ENCODE data around the gene ANP32B.

The ANP32B gene

GRCh38 chr9:98020476-98021145 is 37.5 kb downstream of the ANP32B start:
- TF ChIP-seq POLR2AphosphoS5 (IDR thresholded peaks at IDR 0.05; ENCODE audit: low read depth, low read length) = no peak
- no peak for TF ChIP-seq FOXP2 (optimal IDR thresholded peaks at IDR 0.05; ENCODE audit: borderline replicate concordance, extremely low read depth, extremely low read length, insufficient read depth)
- no peak for TF ChIP-seq REST (IDR thresholded peaks at IDR 0.05; ENCODE audit: insufficient read depth in 1 of 2, low read depth in 2 of 2, low read length in 2 of 2)
- no peak for TF ChIP-seq SIN3A (IDR thresholded peaks at IDR 0.05; ENCODE audit: borderline replicate concordance, insufficient read depth, low read length)
- no peak for TF ChIP-seq TAF1 (IDR thresholded peaks at IDR 0.05; ENCODE audit: borderline replicate concordance, insufficient read depth, low read length)

- TF ChIP-seq TAF1 (IDR thresholded peaks at IDR 0.05; ENCODE audit: borderline replicate concordance, insufficient read depth, low read length) = no peak
- TF ChIP-seq REST (IDR thresholded peaks at IDR 0.05; ENCODE audit: insufficient read depth in 1 of 2, low read depth in 2 of 2, low read length in 2 of 2) = no peak
- no peak for TF ChIP-seq SIN3A (IDR thresholded peaks at IDR 0.05; ENCODE audit: borderline replicate concordance, insufficient read depth, low read length)
- no peak for TF ChIP-seq FOXP2 (optimal IDR thresholded peaks at IDR 0.05; ENCODE audit: borderline replicate concordance, extremely low read depth, extremely low read length, insufficient read depth)
- TF ChIP-seq POLR2AphosphoS5 (IDR thresholded peaks at IDR 0.05; ENCODE audit: low read depth, low read length) = no peak
These were observed 38.3 kb downstream of the ANP32B start for GRCh38 chr9:98021306-98022040.

- TF ChIP-seq SIN3A (IDR thresholded peaks at IDR 0.05; ENCODE audit: borderline replicate concordance, insufficient read depth, low read length) (no peak), TAF1 (IDR thresholded peaks at IDR 0.05; ENCODE audit: borderline replicate concordance, insufficient read depth, low read length) (no peak), REST (IDR thresholded peaks at IDR 0.05; ENCODE audit: insufficient read depth in 1 of 2, low read depth in 2 of 2, low read length in 2 of 2) (no peak), FOXP2 (optimal IDR thresholded peaks at IDR 0.05; ENCODE audit: borderline replicate concordance, extremely low read depth, extremely low read length, insufficient read depth) (no peak), POLR2AphosphoS5 (IDR thresholded peaks at IDR 0.05; ENCODE audit: low read depth, low read length) (no peak)
These were observed 39.3 kb downstream of the ANP32B start for GRCh38 chr9:98022447-98022846.

- TF ChIP-seq TAF1 (IDR thresholded peaks at IDR 0.05; ENCODE audit: borderline replicate concordance, insufficient read depth, low read length) (no peak), POLR2AphosphoS5 (IDR thresholded peaks at IDR 0.05; ENCODE audit: low read depth, low read length) (no peak), SIN3A (IDR thresholded peaks at IDR 0.05; ENCODE audit: borderline replicate concordance, insufficient read depth, low read length) (no peak), FOXP2 (optimal IDR thresholded peaks at IDR 0.05; ENCODE audit: borderline replicate concordance, extremely low read depth, extremely low read length, insufficient read depth) (no peak), REST (IDR thresholded peaks at IDR 0.05; ENCODE audit: insufficient read depth in 1 of 2, low read depth in 2 of 2, low read length in 2 of 2) (no peak)
These were observed 41.6 kb downstream of the ANP32B start for GRCh38 chr9:98024702-98025101.

All from PFSK-1 (cell line).